CD4-positive, alpha-beta memory T cell (primary cell): Measurements from ENCODE around the gene SDHB. TPM values are rescaled to one million over a fixed set of nuclear protein-coding genes. Genes with fewer than 3 reads are reported as not detected.

Experiments used
- CTCF ChIA-PET: fragments of 350-600 bp; sonication (Branson Sonifier 250); formaldehyde crosslinking; loops from one replicate; lab custom pipeline; 2021; ENCODE audit warnings: inconsistent platforms; ENCODE audit not compliant: partially characterized antibody; lab: Charles Lee
- POLR2A ChIA-PET: fragments of 350-600 bp; sonication (Branson Sonifier 250); formaldehyde crosslinking; loops from one replicate; lab custom pipeline; 2021; ENCODE audit not compliant: partially characterized antibody; lab: Charles Lee
- DNase-seq, 5 donors: peaks; one replicate each; pipeline versions ENCODE4 v3.0.0 to v3.0.0-alpha.2; 2020 to 2022; ENCODE audit warnings: mixed read lengths in 1 of 5
- H3K27ac ChIP-seq: one replicate; pipeline ENCODE4 v1.7.0; 2013; ENCODE audit warnings: low read depth, low read length
- H3K27me3 ChIP-seq: 2 replicates; pipeline ENCODE4 v1.7.0; 2013; ENCODE audit warnings: mild to moderate bottlenecking, low read length, moderate library complexity; ENCODE audit not compliant: insufficient read depth
- H3K36me3 ChIP-seq: 2 replicates; pipeline ENCODE4 v1.7.0; 2013; ENCODE audit warnings: mild to moderate bottlenecking, low read length, moderate library complexity; ENCODE audit not compliant: insufficient read depth
- H3K4me1 ChIP-seq: 2 replicates; pipeline ENCODE4 v1.7.0; 2013; ENCODE audit warnings: mild to moderate bottlenecking, low read length, moderate library complexity; ENCODE audit not compliant: insufficient read depth
- H3K4me3 ChIP-seq, 2 donors: one replicate each; pipeline ENCODE4 v1.7.0; 2013; ENCODE audit warnings: low read length in 2 of 2, mild to moderate bottlenecking in 1 of 2
- H3K9me3 ChIP-seq, 2 donors: one replicate each; pipeline ENCODE4 v1.7.0; 2013; ENCODE audit warnings: low read length in 2 of 2, control low read depth in 1 of 2; ENCODE audit not compliant: control insufficient read depth in 1 of 2
- H3K27ac Mint-ChIP-seq, 7 donors: one replicate each; pipeline ENCODE4 v1.8.0; 2020 to 2021; ENCODE audit warnings: mixed read lengths in 7 of 7, mild to moderate bottlenecking in 6 of 7, inconsistent platforms in 3 of 7, moderate library complexity in 3 of 7
- H3K27me3 Mint-ChIP-seq, 2 donors: one replicate each; pipeline ENCODE4 v1.8.0; 2020 to 2021; ENCODE audit warnings: mixed read lengths in 2 of 2
- H3K36me3 Mint-ChIP-seq, 2 donors: one replicate each; pipeline ENCODE4 v1.8.0; 2020 to 2021; ENCODE audit warnings: mixed read lengths in 2 of 2, inconsistent platforms in 1 of 2, mild to moderate bottlenecking in 1 of 2
- H3K4me1 Mint-ChIP-seq, 4 donors: one replicate each; pipeline ENCODE4 v1.8.0; 2020 to 2021; ENCODE audit warnings: mixed read lengths in 4 of 4, mild to moderate bottlenecking in 1 of 4
- H3K4me3 Mint-ChIP-seq, 8 donors: one replicate each; pipeline ENCODE4 v1.8.0; 2020 to 2021; ENCODE audit warnings: mixed read lengths in 8 of 8, mild to moderate bottlenecking in 7 of 8, moderate library complexity in 6 of 8, inconsistent platforms in 3 of 8
- H3K9me3 Mint-ChIP-seq, 8 donors: one replicate each; pipeline ENCODE4 v1.8.0; 2020 to 2021; ENCODE audit warnings: mixed read lengths in 8 of 8, mild to moderate bottlenecking in 5 of 8, inconsistent platforms in 3 of 8, moderate library complexity in 1 of 8
- intact Hi-C: fragments of 100-400 bp; cut with micrococcal nuclease; formaldehyde crosslinking; loops from one replicate; pipeline ENCODE4 v1.15.1; 2023
- polyA plus RNA-seq, 2 donors: library from polyadenylated mRNA; unstranded; fragments of 300-500 nt; fragmentation: Illumina TruSeq; gene quantifications; one replicate each; pipeline ENCODE4 v1.2.3, GENCODE V29; 2021
- total RNA-seq, 2 experiments: library from RNA; stranded (reverse); gene quantifications; one replicate each; pipeline ENCODE4 v1.2.3, GENCODE V29; 2021

The SDHB gene
- total and polyA plus RNA-seq, 4 experiments from 2014 or later = 57.0 to 219 (median 109) TPM

GRCh38 chr1:16989676-16990391 is 64.0 kb downstream of the SDHB start:
- ChIA-PET CTCF (no interaction called here), POLR2A (no interaction called here)
- no peaks in the 10 kb centered on the region for H3K27me3 ChIP-seq
- H3K9me3 ChIP-seq = no peaks in the 10 kb centered on the region
- no peaks in the 10 kb centered on the region for H3K4me1 ChIP-seq
- H3K4me1 Mint-ChIP-seq = no peaks in the 10 kb centered on the region
- no peak for DNase-seq
- no peak overlapping the region for H3K4me3 ChIP-seq
- intact Hi-C loops = no loop called here
- H3K27ac ChIP-seq = no peak overlapping the region
- no peaks in the 10 kb centered on the region for H3K27me3 Mint-ChIP-seq
- H3K27ac Mint-ChIP-seq = no peak overlapping the region
- H3K36me3 ChIP-seq = peaks cover 17% of the 10 kb centered on the region
- no peak overlapping the region for H3K4me3 Mint-ChIP-seq
- peaks cover 18 to 31% of the 10 kb centered on the region in 2 donors for H3K36me3 Mint-ChIP-seq
- no peaks in the 10 kb centered on the region for H3K9me3 Mint-ChIP-seq

- H3K27ac Mint-ChIP-seq = no peak overlapping the region
- H3K36me3 Mint-ChIP-seq = peaks cover 18 to 31% of the 10 kb centered on the region in 2 donors
- no peak for DNase-seq
- ChIA-PET CTCF (no interaction called here), POLR2A (no interaction called here)
- Histone ChIP-seq H3K27me3 (no peaks in the 10 kb centered on the region), H3K9me3 (no peaks in the 10 kb centered on the region), H3K4me3 (no peak overlapping the region), H3K27ac (no peak overlapping the region), H3K36me3 (peaks cover 17% of the 10 kb centered on the region), H3K4me1 (no peaks in the 10 kb centered on the region)
- H3K27me3 Mint-ChIP-seq = peaks cover 2 to 4% of the 10 kb centered on the region in 2 donors
- intact Hi-C loops = no loop called here
- H3K4me1 Mint-ChIP-seq = no peaks in the 10 kb centered on the region
- no peaks in the 10 kb centered on the region for H3K9me3 Mint-ChIP-seq
- no peak overlapping the region for H3K4me3 Mint-ChIP-seq
Observed at GRCh38 chr1:16988210-16988609, 65.6 kb downstream of the SDHB start.

- Mint-ChIP-seq H3K36me3 (peaks cover 18 to 29% of the 10 kb centered on the region in 2 donors), H3K4me1 (no peaks in the 10 kb centered on the region), H3K27me3 (peaks cover 6 to 7% of the 10 kb centered on the region in 2 donors), H3K4me3 (no peak overlapping the region), H3K27ac (no peak overlapping the region), H3K9me3 (no peaks in the 10 kb centered on the region)
- no peaks in the 10 kb centered on the region for H3K4me1 ChIP-seq
- H3K36me3 ChIP-seq = peaks cover 17% of the 10 kb centered on the region
- no peak overlapping the region for H3K4me3 ChIP-seq
- no peak for DNase-seq
- CTCF ChIA-PET = no interaction called here
- no peaks in the 10 kb centered on the region for H3K9me3 ChIP-seq
- no peaks in the 10 kb centered on the region for H3K27me3 ChIP-seq
- POLR2A ChIA-PET = no interaction called here
- intact Hi-C loops = no loop called here
- H3K27ac ChIP-seq = no peak overlapping the region
Observed at GRCh38 chr1:16986962-16987361, 66.9 kb downstream of the SDHB start.

GRCh38 chr1:16986560-16986959 is 67.3 kb downstream of the SDHB start:
- ChIA-PET CTCF (no interaction called here), POLR2A (no interaction called here)
- peaks cover 17% of the 10 kb centered on the region for H3K36me3 ChIP-seq
- H3K4me1 Mint-ChIP-seq = peaks cover 0 to under 1% (median 0%) of the 10 kb centered on the region in 4 donors
- no peaks in the 10 kb centered on the region for H3K27me3 ChIP-seq
- DNase-seq = no peak
- no peaks in the 10 kb centered on the region for H3K4me1 ChIP-seq
- H3K9me3 ChIP-seq = no peaks in the 10 kb centered on the region
- peaks cover 18 to 29% of the 10 kb centered on the region in 2 donors for H3K36me3 Mint-ChIP-seq
- H3K4me3 Mint-ChIP-seq = no peak overlapping the region
- no peak overlapping the region for H3K4me3 ChIP-seq
- no peaks in the 10 kb centered on the region for H3K9me3 Mint-ChIP-seq
- H3K27ac ChIP-seq = no peak overlapping the region
- intact Hi-C loops = no loop called here
- no peak overlapping the region for H3K27ac Mint-ChIP-seq
- H3K27me3 Mint-ChIP-seq = peaks cover 7 to 9% of the 10 kb centered on the region in 2 donors

GRCh38 chr1:16986113-16986512 is 67.7 kb downstream of the SDHB start:
- CTCF ChIA-PET = no interaction called here
- H3K4me3 ChIP-seq = no peak overlapping the region
- POLR2A ChIA-PET = no interaction called here
- peaks cover 17% of the 10 kb centered on the region for H3K36me3 ChIP-seq
- Mint-ChIP-seq H3K4me3 (no peak overlapping the region), H3K36me3 (peaks cover 15 to 26% of the 10 kb centered on the region in 2 donors), H3K9me3 (no peaks in the 10 kb centered on the region), H3K27ac (no peak overlapping the region), H3K4me1 (peaks cover 2 to 5% (median 4%) of the 10 kb centered on the region in 4 donors), H3K27me3 (peaks cover 11 to 13% of the 10 kb centered on the region in 2 donors)
- no peaks in the 10 kb centered on the region for H3K9me3 ChIP-seq
- H3K4me1 ChIP-seq = no peaks in the 10 kb centered on the region
- intact Hi-C loops = no loop called here
- H3K27me3 ChIP-seq = no peaks in the 10 kb centered on the region
- DNase-seq = no peak
- no peak overlapping the region for H3K27ac ChIP-seq

GRCh38 chr1:16984717-16985116 is 69.1 kb downstream of the SDHB start:
- Mint-ChIP-seq H3K27me3 (peaks cover 15 to 18% of the 10 kb centered on the region in 2 donors), H3K27ac (no peak overlapping the region), H3K4me3 (no peak overlapping the region), H3K4me1 (peaks cover 7 to 10% (median 8%) of the 10 kb centered on the region in 4 donors), H3K9me3 (no peaks in the 10 kb centered on the region), H3K36me3 (peaks cover 17 to 18% of the 10 kb centered on the region in 2 donors)
- Histone ChIP-seq H3K27ac (no peak overlapping the region), H3K4me3 (no peak overlapping the region), H3K36me3 (peaks cover 9% of the 10 kb centered on the region), H3K27me3 (no peaks in the 10 kb centered on the region), H3K9me3 (no peaks in the 10 kb centered on the region), H3K4me1 (no peaks in the 10 kb centered on the region)
- intact Hi-C loops = no loop called here
- ChIA-PET CTCF (interaction anchor here (0.7 to 1.7 kb wide), 2 partner anchors 24 to 28 kb away, joined by 4 read pairs; no protein-coding TSS in a partner anchor), POLR2A (interaction anchor here (0.6 kb wide), 1 partner anchor 24 kb away, joined by 4 read pairs; no protein-coding TSS in a partner anchor)
- no peak for DNase-seq

GRCh38 chr1:16983649-16984048 is 70.2 kb downstream of the SDHB start:
- H3K36me3 ChIP-seq = peaks cover 7% of the 10 kb centered on the region
- peaks cover 14 to 17% of the 10 kb centered on the region in 2 donors for H3K36me3 Mint-ChIP-seq
- H3K4me3 Mint-ChIP-seq = no peak overlapping the region
- H3K27me3 ChIP-seq = no peaks in the 10 kb centered on the region
- H3K27me3 Mint-ChIP-seq = peaks cover 15 to 18% of the 10 kb centered on the region in 2 donors
- no peak overlapping the region for H3K27ac Mint-ChIP-seq
- H3K27ac ChIP-seq = no peak overlapping the region
- no peak for DNase-seq
- H3K9me3 ChIP-seq = no peaks in the 10 kb centered on the region
- H3K4me1 ChIP-seq = no peaks in the 10 kb centered on the region
- H3K9me3 Mint-ChIP-seq = no peaks in the 10 kb centered on the region
- peaks cover 7 to 10% (median 8%) of the 10 kb centered on the region in 4 donors for H3K4me1 Mint-ChIP-seq
- intact Hi-C loops = no loop called here
- ChIA-PET CTCF (interaction anchor here (1.7 kb wide), 1 partner anchor 23 kb away, joined by 4 read pairs; no protein-coding TSS in a partner anchor), POLR2A (no interaction called here)
- H3K4me3 ChIP-seq = no peak overlapping the region
